GM12874 (cell line): ENCODE measurements around the gene ZCCHC17.

Experiments used
- CTCF ChIP-seq: IDR thresholded peaks from 2 replicates; pipeline ENCODE4 v1.5.1; 2011; ENCODE audit warnings: low read depth, mild to moderate bottlenecking, control low read depth, low read length, moderate library complexity; ENCODE audit not compliant: insufficient read depth

Gene ZCCHC17

GRCh38 chr1:31297277-31298247 is 730 bp downstream of the ZCCHC17 start:
- no peak for TF ChIP-seq CTCF

- TF ChIP-seq CTCF: no peak
These were observed 2.5 kb downstream of the ZCCHC17 start for GRCh38 chr1:31299365-31299764.

GRCh38 chr1:31300193-31300592 is 3.4 kb downstream of the ZCCHC17 start:
- TF ChIP-seq CTCF: no peak

- TF ChIP-seq CTCF: no peak
These were observed 6.0 kb downstream of the ZCCHC17 start for GRCh38 chr1:31302709-31303441.

- TF ChIP-seq CTCF: no peak
These were observed 9.4 kb downstream of the ZCCHC17 start for GRCh38 chr1:31306278-31306677.

- no peak for TF ChIP-seq CTCF
These were observed 11.2 kb downstream of the ZCCHC17 start for GRCh38 chr1:31308036-31308435.

GRCh38 chr1:31310198-31310597 is 13.4 kb downstream of the ZCCHC17 start:
- TF ChIP-seq CTCF: no peak
